GM21619 (cell line): ENCODE measurements around the gene TMPRSS6.

Experiments used
- ATAC-seq: cut with Tn5 transposase; IDR thresholded peaks from one replicate; pipeline ENCODE4 v1.9.1; 2021; ENCODE audit not compliant: unreplicated experiment

The TMPRSS6 gene

GRCh38 chr22:37032535-37033460, 76.7 kb downstream of the TMPRSS6 start:
- no peak for ATAC-seq

GRCh38 chr22:37032134-37032534, 77.4 kb downstream of the TMPRSS6 start:
- no peak for ATAC-seq

- no peak for ATAC-seq
Measured at GRCh38 chr22:37030560-37031281, 78.8 kb downstream of the TMPRSS6 start.

- no peak for ATAC-seq
Measured at GRCh38 chr22:37028692-37029674, 80.5 kb downstream of the TMPRSS6 start.

GRCh38 chr22:37027556-37027955, 82.0 kb downstream of the TMPRSS6 start:
- no peak for ATAC-seq

DNA sequence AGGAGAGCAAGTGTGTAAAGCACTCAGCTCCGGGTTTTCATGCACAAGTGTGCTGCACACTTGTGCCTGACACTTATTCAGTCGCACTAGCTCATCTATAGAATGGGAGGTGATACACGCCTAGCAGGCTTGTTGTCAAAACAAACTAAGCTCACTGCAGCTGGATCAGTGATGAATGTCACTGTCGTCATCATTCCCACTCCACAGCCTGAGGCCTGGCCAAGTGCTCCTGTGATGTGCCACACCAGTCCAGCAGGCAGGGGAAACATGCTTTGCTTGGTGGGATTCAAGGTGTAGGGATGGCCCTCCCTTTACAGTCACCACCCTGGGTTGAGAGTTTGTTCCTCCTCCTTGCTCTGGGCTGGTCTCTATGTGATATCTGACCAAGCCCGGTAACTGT, 83.2 kb downstream of the TMPRSS6 start:
- no peak for ATAC-seq

DNA sequence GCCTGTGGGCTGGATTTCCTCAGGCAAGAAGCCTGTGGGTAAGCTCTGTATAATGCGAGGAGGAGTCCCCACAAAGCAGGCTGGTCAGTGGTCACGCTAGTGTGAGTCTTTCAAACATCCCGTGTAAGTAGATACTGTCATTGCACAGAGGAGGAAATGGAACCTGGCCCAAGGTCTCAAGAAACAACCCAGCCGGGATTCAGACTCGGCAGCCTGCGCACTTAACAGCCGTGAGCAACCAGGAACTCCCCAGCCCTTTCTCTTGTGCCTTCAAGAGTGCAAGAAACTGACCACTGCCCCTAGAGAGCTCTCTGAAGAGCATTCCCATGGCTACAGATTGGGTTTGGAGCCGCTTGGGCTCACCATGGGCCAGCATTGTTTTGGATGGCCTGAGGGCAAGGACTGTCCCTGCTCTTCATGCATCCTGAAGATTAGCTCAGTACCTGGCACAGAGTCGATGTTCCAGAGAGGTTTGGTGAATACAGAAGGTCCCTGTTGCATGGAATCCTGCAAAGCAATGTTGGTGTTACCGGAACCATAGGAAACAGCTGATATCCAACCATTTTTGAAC, 83.9 kb downstream of the TMPRSS6 start:
- no peak for ATAC-seq

DNA sequence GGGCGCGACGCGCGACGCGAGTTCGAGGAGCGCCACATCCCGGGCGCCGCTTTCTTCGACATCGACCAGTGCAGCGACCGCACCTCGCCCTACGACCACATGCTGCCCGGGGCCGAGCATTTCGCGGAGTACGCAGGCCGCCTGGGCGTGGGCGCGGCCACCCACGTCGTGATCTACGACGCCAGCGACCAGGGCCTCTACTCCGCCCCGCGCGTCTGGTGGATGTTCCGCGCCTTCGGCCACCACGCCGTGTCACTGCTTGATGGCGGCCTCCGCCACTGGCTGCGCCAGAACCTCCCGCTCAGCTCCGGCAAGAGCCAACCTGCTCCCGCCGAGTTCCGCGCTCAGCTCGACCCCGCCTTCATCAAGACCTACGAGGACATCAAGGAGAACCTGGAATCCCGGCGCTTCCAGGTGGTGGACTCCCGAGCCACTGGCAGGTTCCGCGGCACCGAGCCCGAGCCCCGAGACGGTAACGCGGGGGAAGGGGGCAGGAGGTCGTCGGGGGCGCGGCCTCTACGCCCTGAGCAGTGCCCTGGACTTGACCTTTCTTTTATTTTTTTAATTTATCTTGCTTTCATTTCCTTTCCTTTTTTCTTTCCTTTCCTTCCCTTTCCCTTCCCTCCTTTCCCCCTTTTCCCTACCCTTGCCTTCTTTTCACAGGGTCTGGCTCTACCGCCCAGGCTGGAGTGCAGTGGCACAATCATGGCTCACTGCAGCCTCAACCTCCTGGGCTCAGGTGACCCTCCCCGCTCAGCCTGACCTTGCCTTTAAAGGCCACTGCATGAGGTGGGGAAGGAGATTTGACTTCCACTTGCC, 85.0 kb downstream of the TMPRSS6 start:
- no peak for ATAC-seq

- ATAC-seq, result no peak
Measured at GRCh38 chr22:37023743-37024338, 85.7 kb downstream of the TMPRSS6 start.

GRCh38 chr22:37022483-37023337, 86.8 kb downstream of the TMPRSS6 start:
- ATAC-seq, result no peak

GRCh38 chr22:37021710-37022482, 87.6 kb downstream of the TMPRSS6 start:
- ATAC-seq, result no peak

DNA sequence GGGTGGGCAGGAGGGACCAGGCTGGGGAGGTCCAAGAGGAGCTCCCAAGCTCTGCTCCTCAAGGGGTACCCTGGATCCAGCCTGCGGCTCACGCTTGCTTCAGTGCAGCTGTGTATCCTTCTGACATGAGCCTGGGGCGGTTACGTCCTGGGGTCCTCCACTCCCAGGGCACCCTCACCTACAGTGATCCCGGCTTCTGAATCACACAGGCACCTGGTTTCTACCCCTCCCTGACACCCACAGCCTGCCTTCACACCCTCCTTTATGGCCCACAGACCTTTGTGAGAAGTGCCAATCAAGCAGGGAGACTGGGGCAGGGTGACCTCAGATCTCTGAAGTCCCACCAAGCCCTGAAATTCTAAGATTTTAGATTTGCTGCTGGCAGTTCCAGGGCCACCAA, 88.5 kb downstream of the TMPRSS6 start:
- no peak for ATAC-seq

GRCh38 chr22:37020192-37020479, 89.4 kb downstream of the TMPRSS6 start:
- ATAC-seq, result no peak

- peak; percentile 51 for ATAC-seq
Measured at GRCh38 chr22:37019309-37020191, 90.0 kb downstream of the TMPRSS6 start, which contains the start of the genes MPST and TST. Gene MPST (plus strand): TSS chr22:37019742. CDS start chr22:37019837, 95 bp downstream. Gene TST (minus strand): TSS chr22:37019447. CDS start chr22:37018732, 715 bp downstream.

GRCh38 chr22:37018815-37019308, 90.7 kb downstream of the TMPRSS6 start:
- peak; percentile 21 for ATAC-seq

- ATAC-seq, result no peak
Measured at GRCh38 chr22:37018086-37018814, 91.3 kb downstream of the TMPRSS6 start.
